HEK293T (cell line): ENCODE data around the gene WNT9A.

Experiments used
- ELF4 ChIP-seq: fragments of 450-650 bp; IDR thresholded peaks from 2 replicates; pipeline ENCODE4 v1.6.1; 2017; ENCODE audit warnings: antibody characterized with exemption
- SP1 ChIP-seq: fragments of 450-650 bp; IDR thresholded peaks from 2 replicates; pipeline ENCODE4 v1.6.1; 2017
- SUZ12 ChIP-seq: fragments of 450-650 bp; IDR thresholded peaks from 2 replicates; pipeline ENCODE4 v1.6.1; 2016; ENCODE audit warnings: mild to moderate bottlenecking
- TF ChIP-seq, protein P1 (sequence below): fragments of 450-650 bp; IDR thresholded peaks from 2 replicates; pipeline ENCODE4 v1.6.1; 2016

DNA sequence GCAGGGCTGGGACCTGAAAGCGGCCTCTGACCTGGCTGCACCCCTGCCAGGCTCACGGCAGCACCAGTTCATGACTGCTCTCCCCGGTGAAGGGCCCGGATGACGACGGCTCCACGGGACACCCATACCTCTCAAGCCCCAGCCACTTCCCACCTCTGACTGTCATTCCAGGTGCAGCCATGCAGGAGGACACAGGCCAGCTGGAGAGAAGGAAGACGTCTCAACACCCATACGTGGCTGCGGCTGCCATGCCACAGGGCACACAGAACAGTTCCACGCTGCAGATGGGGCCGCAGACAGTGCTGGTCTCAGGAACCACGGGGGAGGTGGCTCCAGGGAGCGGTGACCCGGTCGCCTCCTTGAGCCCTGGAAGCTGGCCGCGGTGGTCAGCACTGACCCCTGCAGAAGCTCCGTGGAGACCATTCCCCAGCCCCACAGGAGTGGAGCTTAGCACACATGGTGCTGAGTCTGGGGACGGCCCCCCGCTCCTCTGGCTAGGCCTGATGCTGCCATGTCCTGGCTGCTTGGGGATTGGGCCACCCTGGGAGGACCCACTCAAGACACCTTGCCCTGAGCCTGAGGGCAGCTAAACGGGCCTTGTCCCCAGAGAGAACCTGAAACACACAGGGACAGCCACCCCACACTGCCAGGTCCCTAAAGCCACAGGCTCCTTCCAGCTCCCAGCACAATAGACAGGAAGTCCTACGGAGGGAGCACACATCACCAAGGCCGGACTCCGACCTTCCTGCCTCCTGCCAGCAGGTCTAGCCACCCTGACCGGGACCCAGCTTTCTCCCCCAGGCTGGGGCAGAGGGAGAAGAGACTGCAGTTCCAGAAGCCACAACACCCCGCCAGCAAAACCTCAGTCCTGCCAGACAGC is 8.6 kb downstream of the WNT9A start:
- TF ChIP-seq SP1 (no peak), SUZ12 (no peak), ELF4 (no peak)
- TF ChIP-seq, protein P1, sequence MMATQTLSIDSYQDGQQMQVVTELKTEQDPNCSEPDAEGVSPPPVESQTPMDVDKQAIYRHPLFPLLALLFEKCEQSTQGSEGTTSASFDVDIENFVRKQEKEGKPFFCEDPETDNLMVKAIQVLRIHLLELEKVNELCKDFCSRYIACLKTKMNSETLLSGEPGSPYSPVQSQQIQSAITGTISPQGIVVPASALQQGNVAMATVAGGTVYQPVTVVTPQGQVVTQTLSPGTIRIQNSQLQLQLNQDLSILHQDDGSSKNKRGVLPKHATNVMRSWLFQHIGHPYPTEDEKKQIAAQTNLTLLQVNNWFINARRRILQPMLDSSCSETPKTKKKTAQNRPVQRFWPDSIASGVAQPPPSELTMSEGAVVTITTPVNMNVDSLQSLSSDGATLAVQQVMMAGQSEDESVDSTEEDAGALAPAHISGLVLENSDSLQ: no peak
